Breast epithelium (tissue), 4 donors: ENCODE data around the gene GRHL3. TPM values are rescaled to one million over a fixed set of nuclear protein-coding genes. Genes with fewer than 3 reads are reported as not detected.

Source experiments
- DNase-seq, 2 donors: peaks; one replicate each; pipeline ENCODE4 v3.0.0-alpha.2; 2019; ENCODE audit warnings: low spot score in 2 of 2
- H3K27ac ChIP-seq, 2 donors: fragments of 200-600 bp; sonication (generic) in 1 of 2; one replicate each; pipeline ENCODE4 v1.5.1; 2016 to 2019; ENCODE audit warnings: mild to moderate bottlenecking in 1 of 2
- H3K27me3 ChIP-seq, 2 donors: fragments of 200-600 bp; sonication (generic) in 1 of 2; one replicate each; pipeline versions ENCODE4 v1.5.1 to v1.6.0; 2017 to 2019; ENCODE audit warnings: control low read depth in 1 of 2, mild to moderate bottlenecking in 1 of 2
- H3K36me3 ChIP-seq: fragments of 200-600 bp; one replicate; pipeline ENCODE4 v1.5.1; 2019
- H3K4me1 ChIP-seq, 2 donors: fragments of 200-600 bp; sonication (generic); one replicate each; pipeline ENCODE4 v1.5.1; 2016 to 2019; ENCODE audit warnings: control low read depth in 1 of 2
- H3K4me3 ChIP-seq, 3 donors: fragments of 200-600 bp; sonication (generic); 1 replicate in 2 of 3; 2 replicates in 1 of 3; pipeline ENCODE4 v1.5.1; 2016 to 2019; ENCODE audit warnings: mild to moderate bottlenecking in 3 of 3, moderate library complexity in 2 of 3
- H3K9me3 ChIP-seq, 2 donors: fragments of 200-600 bp; sonication (generic) in 1 of 2; one replicate each; pipeline ENCODE4 v1.5.1; 2016 to 2019; ENCODE audit warnings: control low read depth in 1 of 2
- CTCF ChIP-seq, 3 donors: fragments of 450-650 bp; IDR thresholded peaks; one replicate each; pipeline ENCODE4 v1.5.1; 2016 to 2017; ENCODE audit warnings: antibody characterized with exemption in 3 of 3, mild to moderate bottlenecking in 3 of 3, moderate library complexity in 3 of 3
- POLR2A ChIP-seq: fragments of 450-650 bp; IDR thresholded peaks from one replicate; pipeline ENCODE4 v1.6.1; 2016; ENCODE audit warnings: antibody characterized with exemption, mild to moderate bottlenecking, moderate library complexity
- POLR2AphosphoS5 ChIP-seq, 3 donors: sonication (generic); formaldehyde crosslinking; IDR thresholded peaks; one replicate each; pipeline ENCODE4 v1.6.1; 2017; ENCODE audit warnings: antibody characterized with exemption in 3 of 3
- intact Hi-C: fragments of 100-400 bp; cut with DNase I; formaldehyde crosslinking; loops from one replicate; pipeline ENCODE4 v1.15.1; 2023; ENCODE audit warnings: low total_unique reads
- total RNA-seq, 3 donors: library from RNA; depleted of rRNA; stranded (reverse); fragments of >200 nt; gene quantifications; one replicate each; pipeline ENCODE4 v1.1.0, GENCODE V29; 2016

The GRHL3 gene
- total RNA-seq, 3 donors from 2014 or later: 0.98 to 4.0 TPM; not detected in 1

GRCh38 chr1:24388331-24388885 lies 69.3 kb downstream of the GRHL3 start:
- no peak overlapping the region for H3K4me3 ChIP-seq
- H3K27me3 ChIP-seq: no peaks in the 10 kb centered on the region
- H3K9me3 ChIP-seq: no peaks in the 10 kb centered on the region
- no peaks in the 10 kb centered on the region for H3K4me1 ChIP-seq
- TF ChIP-seq POLR2AphosphoS5 (IDR thresholded peaks at IDR 0.05): no peak
- TF ChIP-seq CTCF (IDR thresholded peaks at IDR 0.05): no peak
- no peak for TF ChIP-seq POLR2A
- no peaks in the 10 kb centered on the region for H3K36me3 ChIP-seq
- no peak overlapping the region for H3K27ac ChIP-seq
- intact Hi-C loops: no loop called here
- no peak for DNase-seq

GRCh38 chr1:24389231-24389678 lies 70.1 kb downstream of the GRHL3 start:
- H3K36me3 ChIP-seq: no peaks in the 10 kb centered on the region
- no peak overlapping the region for H3K27ac ChIP-seq
- H3K9me3 ChIP-seq: no peaks in the 10 kb centered on the region
- H3K4me3 ChIP-seq: no peak overlapping the region
- no peaks in the 10 kb centered on the region for H3K4me1 ChIP-seq
- no peak for TF ChIP-seq POLR2A
- TF ChIP-seq CTCF (IDR thresholded peaks at IDR 0.05): no peak
- no peak for TF ChIP-seq POLR2AphosphoS5 (IDR thresholded peaks at IDR 0.05)
- intact Hi-C loops: no loop called here
- peak in 1 of 2 donors; percentile 15 for DNase-seq
- no peaks in the 10 kb centered on the region for H3K27me3 ChIP-seq

GRCh38 chr1:24390924-24391782 lies 72.0 kb downstream of the GRHL3 start:
- intact Hi-C loops: no loop called here
- no peaks in the 10 kb centered on the region for H3K27me3 ChIP-seq

GRCh38 chr1:24391882-24392603 lies 72.9 kb downstream of the GRHL3 start:
- Histone ChIP-seq H3K4me1 (no peaks in the 10 kb centered on the region), H3K27ac (peak overlapping the region; percentile 82 to 86), H3K9me3 (no peaks in the 10 kb centered on the region), H3K4me3 (peak overlapping the region in 2 of 3 donors; percentile 2 to 15), H3K27me3 (no peaks in the 10 kb centered on the region), H3K36me3 (no peaks in the 10 kb centered on the region)
- TF ChIP-seq CTCF (IDR thresholded peaks at IDR 0.05) (peak; percentile 60 to 87 (median 80)), POLR2AphosphoS5 (IDR thresholded peaks at IDR 0.05) (peak in 1 of 3 donors; percentile 18), POLR2A (no peak)
- DNase-seq: peak in 1 of 2 donors; percentile 61
- intact Hi-C loops: loop anchor here (1.0 kb wide), 1 partner anchor 194 kb away; no protein-coding TSS in a partner anchor

More at GRCh38 chr1:24390924-24391782, 72.0 kb downstream of the GRHL3 start:
- H3K4me3 ChIP-seq: peak overlapping the region in 1 of 3 donors; percentile 15
- H3K27ac ChIP-seq: peak overlapping the region; percentile 82 to 86
- H3K4me1 ChIP-seq: no peaks in the 10 kb centered on the region
- H3K9me3 ChIP-seq: no peaks in the 10 kb centered on the region
- peak; percentile 73 to 85 for DNase-seq
- TF ChIP-seq POLR2A (no peak), CTCF (IDR thresholded peaks at IDR 0.05) (peak; percentile 90 to 98 (median 97)), POLR2AphosphoS5 (IDR thresholded peaks at IDR 0.05) (peak in 2 of 3 donors; percentile 52 to 71)
- H3K36me3 ChIP-seq: no peaks in the 10 kb centered on the region
